Stomach (tissue), 19 donors: ENCODE results near the gene CACFD1. TPM values are rescaled to one million over a fixed set of nuclear protein-coding genes. Genes with fewer than 3 reads are reported as not detected.
A peak's percentile ranks its signal among the peaks of the same experiment; 100 is the strongest.

ENCODE experiments used
- DNase-seq, 2 donors: peaks; one replicate each; pipeline versions ENCODE4 v3.0.0 to v3.0.0-alpha.2; 2013 to 2019
- H3K27ac ChIP-seq, 5 donors: fragments of 200-600 bp in 4 of 5; sonication (generic) in 4 of 5; one replicate each; pipeline ENCODE4 v1.5.1; 2013 to 2019; ENCODE audit warnings: mild to moderate bottlenecking in 1 of 5, moderate library complexity in 1 of 5
- H3K27me3 ChIP-seq, 3 donors: fragments of 200-600 bp; sonication (generic); one replicate each; pipeline ENCODE4 v1.5.1; 2017 to 2019; ENCODE audit warnings: mixed run types in 1 of 3
- H3K36me3 ChIP-seq, 4 donors: fragments of 200-600 bp; sonication (generic); 1 replicate in 3 of 4; 2 replicates in 1 of 4; pipeline ENCODE4 v1.5.1; 2016 to 2019
- H3K4me1 ChIP-seq, 4 donors: fragments of 200-600 bp; sonication (generic); one replicate each; pipeline ENCODE4 v1.5.1; 2016 to 2019
- H3K4me3 ChIP-seq, 4 donors: fragments of 200-600 bp; sonication (generic) in 3 of 4; one replicate each; pipeline ENCODE4 v1.5.1; 2016 to 2019; ENCODE audit warnings: mild to moderate bottlenecking in 1 of 4
- H3K9me3 ChIP-seq, 4 donors: fragments of 200-600 bp; sonication (generic); one replicate each; pipeline ENCODE4 v1.5.1; 2016 to 2019
- CTCF ChIP-seq, 7 experiments: fragments of 450-650 bp in 4 of 7; fragments of 200-600 bp in 3 of 7; sonication (generic) in 3 of 7; IDR thresholded peaks; one replicate each; pipeline ENCODE4 v1.5.1; 2016 to 2019; ENCODE audit warnings: antibody characterized with exemption in 7 of 7, control low read depth in 2 of 7, mild to moderate bottlenecking in 1 of 7
- EP300 ChIP-seq: sonication (generic); formaldehyde crosslinking; IDR thresholded peaks from one replicate; pipeline ENCODE4 v1.6.1; 2017; ENCODE audit warnings: antibody characterized with exemption
- POLR2A ChIP-seq, 4 donors: fragments of 450-650 bp; IDR thresholded peaks; one replicate each; pipeline ENCODE4 v1.6.1; 2016; ENCODE audit warnings: antibody characterized with exemption in 4 of 4, control low read depth in 2 of 4, mild to moderate bottlenecking in 1 of 4, moderate library complexity in 1 of 4
- POLR2AphosphoS5 ChIP-seq, 3 donors: sonication (generic); formaldehyde crosslinking; IDR thresholded peaks; one replicate each; pipeline ENCODE4 v1.6.1; 2016; ENCODE audit warnings: antibody characterized with exemption in 3 of 3
- WGBS, 5 donors: extraction: QIAGEN DNeasy Blood & Tissue Kit in 3 of 5; methylation state at CpG; one replicate each; pipeline versions ENCODE4 v1.1.5 to v1.1.7; 2013 to 2018; 5-methylcytosine and 5-hydroxymethylcytosine counted together
- intact Hi-C: fragments of 100-400 bp; cut with DNase I; formaldehyde crosslinking; loops from one replicate; pipeline ENCODE4 v1.15.1; 2023; ENCODE audit warnings: low total_unique reads
- long read RNA-seq, 10 donors: transcript quantifications; one replicate each; lab custom pipeline, GENCODE V29; 2026
- polyA plus RNA-seq, 3 donors: library from polyadenylated mRNA; stranded (reverse); fragments of 200-250 nt; gene quantifications; one replicate each; pipeline ENCODE4 v1.2.3, GENCODE V29; 2013
- total RNA-seq, 5 donors: library from RNA; depleted of rRNA; stranded (reverse); fragments of >200 nt; gene quantifications; one replicate each; pipeline versions ENCODE4 v1.1.0 to v1.2.3, GENCODE V29; 2014 to 2016
- donor health status: healthy with polysubstance abuse.
- donor health status: Bipolar disorder and iron deficiency.
- donor health status: healthy.

CACFD1 gene
- 10 to 100 TPM; 11.7 to 74.2 (median 16.7) TPM for total RNA-seq
- polyA plus RNA-seq, result 10 to 100 TPM; 15.6 to 28.9 (median 28.3) TPM
- long read RNA-seq, donor 1, partial matches to known transcripts, result 9 of 13 reads
- long read RNA-seq, donor 1, other reads (novel, unspliced or antisense), result 0 of 13 reads
- long read RNA-seq, donor 2, partial matches to known transcripts, result 0 of 6 reads
- long read RNA-seq, donor 2, other reads (novel, unspliced or antisense), result 0 of 6 reads
- long read RNA-seq, donor 3, transcript CACFD1-202 (5 exons, 2,794 nt), result major isoform, 7 of 8 reads
- long read RNA-seq, donor 3, partial matches to known transcripts, result 0 of 8 reads
- long read RNA-seq, donor 3, other reads (novel, unspliced or antisense), result 0 of 8 reads
- long read RNA-seq, donor 4, result 0 reads
- long read RNA-seq, donor 5, transcript CACFD1-202 (5 exons, 2,794 nt), result major isoform, 5 of 5 reads
- long read RNA-seq, donor 5, partial matches to known transcripts, result 0 of 5 reads
- long read RNA-seq, donor 5, other reads (novel, unspliced or antisense), result 0 of 5 reads
- long read RNA-seq, donor 6, transcript CACFD1-202 (5 exons, 2,794 nt), result major isoform, 12 of 24 reads
- long read RNA-seq, donor 6, partial matches to known transcripts, result 7 of 24 reads
- long read RNA-seq, donor 6, other reads (novel, unspliced or antisense), result 0 of 24 reads
- long read RNA-seq, donor 7, transcript CACFD1-202 (5 exons, 2,794 nt), result major isoform, 6 of 10 reads
- long read RNA-seq, donor 7, partial matches to known transcripts, result 0 of 10 reads
- long read RNA-seq, donor 7, other reads (novel, unspliced or antisense), result 0 of 10 reads
- long read RNA-seq, donor 8, transcript CACFD1-202 (5 exons, 2,794 nt), result major isoform, 11 of 13 reads
- long read RNA-seq, donor 8, partial matches to known transcripts, result 0 of 13 reads
- long read RNA-seq, donor 8, other reads (novel, unspliced or antisense), result 0 of 13 reads
- long read RNA-seq, donor 9, partial matches to known transcripts, result 0 of 1 reads
- long read RNA-seq, donor 9, other reads (novel, unspliced or antisense), result 0 of 1 reads
- long read RNA-seq, donor 10, partial matches to known transcripts, result 0 of 2 reads
- long read RNA-seq, donor 10, other reads (novel, unspliced or antisense), result 0 of 2 reads

GRCh38 chr9:133459476-133460404 lies at the start of gene CACFD1:
Gene CACFD1, plus strand, starts transcription at chr9:133459978. Its CDS starts 89 bp downstream, at chr9:133460067.
- Histone ChIP-seq H3K27ac (peak within 1 kb of the TSS; percentile 96 to 99 (median 98)), H3K27me3 (no peaks in the 10 kb centered on the region)
- intact Hi-C loops, result no loop called here

GRCh38 chr9:133415170-133415569 lies 44.6 kb upstream of the CACFD1 start:
- H3K27ac ChIP-seq, result no peak overlapping the region
- H3K27me3 ChIP-seq, result no peaks in the 10 kb centered on the region
- no peak overlapping the region for H3K4me3 ChIP-seq
- H3K9me3 ChIP-seq, result no peaks in the 10 kb centered on the region
- no peak for DNase-seq
- H3K4me1 ChIP-seq, result peaks cover 23 to 57% (median 44%) of the 10 kb centered on the region in 4 donors
- intact Hi-C loops, result no loop called here
- WGBS, 5 donors, result 51 to 81% (median 56%) methylated on average over 1 of the region's 1 CpG
- TF ChIP-seq CTCF (IDR thresholded peaks at IDR 0.05) (no peak), EP300 (no peak), POLR2A (IDR thresholded peaks at IDR 0.05) (no peak), POLR2AphosphoS5 (IDR thresholded peaks at IDR 0.05) (no peak)
- H3K36me3 ChIP-seq, result peaks cover 47 to 60% (median 57%) of the 10 kb centered on the region in 4 donors

More at GRCh38 chr9:133459476-133460404, at the start of gene CACFD1:
- peak within 1 kb of the TSS; percentile 63 to 86 (median 73) for H3K4me3 ChIP-seq
- WGBS, 5 donors, result 0 to 1% (median 0%) methylated on average over 4 to 86 of the region's 86 CpGs
- peaks cover 31 to 52% (median 38%) of the 10 kb centered on the region in 4 donors for H3K4me1 ChIP-seq
- H3K36me3 ChIP-seq, result peaks cover 0 to 17% (median 15%) of the 10 kb centered on the region in 4 donors
- peak; percentile 98 to 99 for DNase-seq
- TF ChIP-seq POLR2AphosphoS5 (IDR thresholded peaks at IDR 0.05), result peak; percentile 38 to 94 (median 90)
- TF ChIP-seq CTCF (IDR thresholded peaks at IDR 0.05), result no peak
- TF ChIP-seq POLR2A (IDR thresholded peaks at IDR 0.05), result peak in 2 of 4 donors; percentile 67 to 91
- no peaks in the 10 kb centered on the region for H3K9me3 ChIP-seq

- Histone ChIP-seq H3K9me3 (no peaks in the 10 kb centered on the region), H3K27me3 (no peaks in the 10 kb centered on the region), H3K36me3 (peaks cover 21 to 34% (median 31%) of the 10 kb centered on the region in 4 donors), H3K4me3 (peak within 1 kb of the TSS; percentile 89 to 96 (median 94)), H3K27ac (peak within 1 kb of the TSS; percentile 75 to 94 (median 87)), H3K4me1 (peaks cover 38 to 82% (median 68%) of the 10 kb centered on the region in 4 donors)
- peak; percentile 83 to 95 for DNase-seq
- TF ChIP-seq CTCF (IDR thresholded peaks at IDR 0.05) (no peak), POLR2AphosphoS5 (IDR thresholded peaks at IDR 0.05) (peak; percentile 42 to 80 (median 66))
- 0 to 3% (median 1%) methylated on average over 60 to 75 of the region's 75 CpGs for WGBS, 5 donors
- intact Hi-C loops, result no loop called here
Measured at GRCh38 chr9:133417541-133418461, 42.0 kb upstream of the CACFD1 start, which contains the start of gene REXO4. Gene REXO4, minus strand, starts transcription at chr9:133418010. Its CDS starts 166 bp downstream, at chr9:133417844.
